Activated CD4-positive, alpha-beta T cell treated with anti-CD3 and anti-CD28 coated beads, Interleukin-10, Interleukin-2, amounts not matched to agents 100 ng/mL and 50 ng/mL, durations not matched to agents 16 hours and 8 hours (primary cell): Measurements from ENCODE around the gene KATNAL2.
"Not testable (repeated sequence)": the region's sequence is repeated elsewhere in the genome, so short reads cannot be mapped to it uniquely, and the experiment has no call there.

ENCODE experiments used
- DNase-seq: peaks from one replicate; pipeline ENCODE4 v3.0.0-alpha.2; 2020

KATNAL2 gene

DNA sequence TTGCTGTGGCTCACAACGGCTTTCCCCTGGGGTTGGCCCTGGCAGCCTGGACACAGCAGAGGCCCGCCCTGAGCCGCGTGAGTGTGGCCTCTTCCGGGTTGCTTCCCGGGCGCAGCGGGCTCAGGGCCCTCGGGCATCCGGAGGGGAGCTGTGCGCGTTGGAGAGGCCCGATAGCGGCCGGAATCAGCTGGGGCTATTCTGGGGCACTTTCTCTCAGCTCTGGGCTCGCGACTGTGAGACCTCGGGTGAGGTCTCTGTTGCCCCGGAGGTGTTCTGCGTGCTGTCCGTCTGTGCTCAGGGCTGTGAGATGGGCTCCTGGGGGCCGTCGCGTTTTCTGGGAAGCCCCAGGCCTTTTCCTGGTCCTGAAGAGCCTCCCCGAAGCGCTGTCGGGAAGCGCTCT is 117.2 kb downstream of the KATNAL2 start:
- not testable (repeated sequence) for DNase-seq

GRCh38 chr18:47035156-47035671 is 117.8 kb downstream of the KATNAL2 start, which contains the start of gene ELOA2:
TSS of gene ELOA2 (minus strand) at chr18:47035621. CDS start at chr18:47035264, 357 bp downstream.
- no peak for DNase-seq

DNA sequence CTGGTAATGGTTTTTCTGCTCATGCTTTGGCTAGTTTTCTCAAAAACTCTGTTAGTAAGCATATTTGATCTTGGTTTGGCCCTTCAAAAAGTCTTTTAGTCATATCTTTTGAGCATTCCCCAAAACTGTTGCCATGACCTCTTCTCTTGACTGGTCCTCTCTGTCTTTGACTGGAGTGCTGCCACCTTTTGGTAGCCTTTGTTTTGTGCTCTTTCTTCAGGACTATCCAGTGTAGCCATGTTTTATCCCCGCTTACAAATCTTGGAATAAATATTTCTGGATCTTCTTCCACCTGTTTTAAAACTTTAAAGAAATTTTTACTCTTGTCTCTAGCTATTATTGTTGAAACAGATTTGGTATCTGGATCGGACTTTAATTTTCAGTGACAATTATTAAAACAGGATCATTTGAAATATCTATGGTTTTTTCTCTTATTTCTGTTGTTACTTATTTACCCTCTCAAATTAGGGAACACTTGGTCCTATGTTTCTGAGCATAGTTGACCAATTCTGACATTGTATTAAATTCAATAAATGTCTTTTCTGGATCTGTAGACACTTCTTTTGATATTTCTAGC is 119.0 kb downstream of the KATNAL2 start:
- DNase-seq: no peak

- no peak for DNase-seq
These were observed 119.7 kb downstream of the KATNAL2 start for GRCh38 chr18:47036927-47037578.

GRCh38 chr18:47040982-47041381 is 123.6 kb downstream of the KATNAL2 start:
- DNase-seq: no peak

DNA sequence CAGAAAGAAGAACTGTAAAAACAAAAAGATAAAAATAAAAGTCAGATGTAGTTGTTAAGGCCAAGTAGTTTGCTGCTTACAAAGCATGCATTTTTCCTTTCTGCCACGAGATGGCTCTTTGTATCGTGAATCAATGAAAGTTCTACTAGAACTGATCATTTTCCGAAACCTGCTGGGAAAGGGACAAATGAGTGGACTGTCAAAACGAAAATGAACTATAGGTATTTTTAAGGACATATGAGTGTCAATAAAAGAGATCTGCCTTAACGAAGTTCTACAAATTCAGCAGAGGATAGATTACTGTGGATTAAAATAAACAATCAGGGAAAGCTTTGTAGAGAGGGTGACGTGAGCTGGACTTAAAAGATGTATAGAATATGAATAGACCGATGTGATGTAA is 133.1 kb downstream of the KATNAL2 start:
- peak; percentile 44 for DNase-seq

DNA sequence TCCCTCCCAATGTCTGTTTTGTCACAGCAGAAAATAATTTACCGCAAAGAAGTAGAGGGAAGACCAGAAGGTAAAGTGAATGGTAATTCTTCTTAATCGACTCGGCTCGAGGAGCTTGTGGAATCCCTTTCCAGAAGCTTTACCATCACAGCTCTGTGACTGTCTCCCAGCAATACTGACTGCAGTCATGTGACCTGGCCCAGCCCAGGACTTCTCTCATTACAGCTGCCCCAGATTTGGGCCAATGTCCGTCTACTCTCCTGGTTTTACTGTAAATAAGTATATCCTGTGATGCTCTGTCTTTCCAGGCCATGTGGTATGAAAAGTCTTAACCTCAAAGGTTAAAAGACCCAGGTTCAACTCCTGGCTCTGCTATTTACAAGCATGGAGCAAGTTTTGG is 137.0 kb downstream of the KATNAL2 start:
- DNase-seq: no peak

GRCh38 chr18:47062471-47062870 is 145.1 kb downstream of the KATNAL2 start:
- DNase-seq: no peak

- DNase-seq: no peak
These were observed 145.7 kb downstream of the KATNAL2 start for GRCh38 chr18:47063096-47063495.

GRCh38 chr18:47067648-47068047 is 150.2 kb downstream of the KATNAL2 start:
- no peak for DNase-seq

- DNase-seq: no peak
These were observed 157.9 kb downstream of the KATNAL2 start for GRCh38 chr18:47075098-47075883.

DNA sequence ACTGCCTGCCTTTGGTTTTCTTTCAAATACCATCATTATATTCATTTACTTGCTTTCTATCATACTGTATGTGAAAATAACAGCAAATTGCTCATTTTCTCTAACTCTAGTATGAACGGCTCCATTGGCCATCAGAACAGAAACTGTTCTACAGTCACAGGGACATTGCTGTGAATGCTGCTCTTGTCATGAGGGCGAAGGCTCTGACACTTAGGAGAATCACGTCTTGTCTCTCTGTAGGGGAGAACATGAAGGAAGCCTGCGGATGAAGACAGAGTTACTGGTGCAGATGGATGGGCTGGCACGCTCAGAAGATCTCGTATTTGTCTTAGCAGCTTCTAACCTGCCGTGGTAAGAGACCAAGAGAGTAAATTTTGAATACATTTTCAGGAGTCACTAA is 159.7 kb downstream of the KATNAL2 start:
- DNase-seq: no peak

DNA sequence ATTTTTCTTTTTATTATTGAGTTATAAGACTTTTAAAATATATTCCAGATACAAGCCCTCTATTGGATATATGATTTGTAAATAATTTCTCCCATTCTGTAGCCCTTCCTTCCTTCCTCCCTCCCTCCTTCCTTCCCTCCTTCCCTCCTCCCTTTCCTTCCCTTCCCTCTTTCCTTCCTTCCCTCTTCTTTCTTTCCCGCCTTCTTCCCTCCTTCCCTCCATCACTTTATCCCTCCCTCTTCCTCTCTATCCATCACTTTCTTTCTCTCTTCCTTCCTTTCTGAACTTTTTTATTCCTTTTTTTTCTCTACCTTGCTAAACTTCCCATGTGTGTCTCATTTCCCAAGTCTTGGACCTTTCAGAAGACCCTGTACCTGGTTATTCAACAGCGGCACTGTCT is 163.5 kb downstream of the KATNAL2 start:
- DNase-seq: no peak

DNA sequence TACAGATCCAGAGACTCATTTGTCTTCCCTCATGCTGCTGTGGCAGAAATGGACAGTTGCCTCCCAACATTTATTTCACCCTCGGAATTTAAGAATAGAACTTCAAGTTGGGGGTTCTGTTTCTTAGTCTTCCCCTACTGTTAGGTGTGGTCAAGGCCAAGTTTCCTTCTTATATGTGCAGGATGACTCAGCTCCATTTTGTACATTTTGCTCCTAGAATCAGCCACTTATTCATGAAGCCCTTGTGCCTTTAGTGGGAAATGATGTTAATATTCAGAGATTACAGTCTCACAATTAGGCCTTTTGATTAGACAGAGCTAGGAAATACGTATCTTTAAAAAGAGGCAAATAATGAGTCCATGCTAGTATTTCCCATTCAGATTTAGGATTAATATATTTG is 164.2 kb downstream of the KATNAL2 start:
- DNase-seq: no peak

DNA sequence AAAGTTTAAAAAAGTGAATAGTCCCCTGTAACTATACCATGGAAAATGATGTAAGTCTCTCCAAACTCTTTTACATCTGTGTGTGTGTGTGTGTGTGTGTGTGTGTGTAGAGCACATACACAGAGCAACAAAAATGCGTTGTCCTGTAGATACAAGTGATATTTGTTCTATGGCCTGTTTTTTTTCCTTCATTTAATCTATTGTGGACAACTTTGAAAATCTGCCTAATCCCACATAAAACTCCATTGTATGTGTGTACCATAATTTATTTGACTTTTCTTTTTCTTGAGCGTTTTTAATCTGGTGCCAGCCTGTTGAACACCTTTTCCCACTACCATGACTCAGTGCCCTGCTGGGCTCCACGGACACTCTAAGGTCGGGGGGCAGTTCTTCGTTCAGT is 170.3 kb downstream of the KATNAL2 start:
- no peak for DNase-seq

- no peak for DNase-seq
These were observed 178.4 kb downstream of the KATNAL2 start for GRCh38 chr18:47095810-47096209.

GRCh38 chr18:47100212-47100831 is 182.9 kb downstream of the KATNAL2 start:
- peak; percentile 63 for DNase-seq

DNA sequence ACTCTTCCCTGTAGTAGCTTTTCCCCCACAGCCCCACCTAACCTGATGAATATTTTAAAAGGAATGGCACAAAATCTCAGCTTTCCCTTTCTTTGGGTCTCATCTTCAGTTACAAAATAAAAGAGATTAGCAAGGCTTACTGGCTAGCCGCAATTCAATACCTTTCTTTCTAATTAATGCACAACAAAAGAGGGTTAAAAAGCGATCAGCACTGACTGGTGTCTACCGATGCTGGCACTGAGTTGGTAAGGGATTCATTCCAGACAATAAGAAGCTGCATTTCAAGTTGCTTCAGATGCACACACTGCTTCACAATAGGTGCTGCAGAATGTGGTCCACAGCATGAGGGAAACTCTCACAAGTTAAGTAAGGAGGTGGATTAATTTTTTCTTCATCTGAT is 191.0 kb downstream of the KATNAL2 start:
- no peak for DNase-seq

DNA sequence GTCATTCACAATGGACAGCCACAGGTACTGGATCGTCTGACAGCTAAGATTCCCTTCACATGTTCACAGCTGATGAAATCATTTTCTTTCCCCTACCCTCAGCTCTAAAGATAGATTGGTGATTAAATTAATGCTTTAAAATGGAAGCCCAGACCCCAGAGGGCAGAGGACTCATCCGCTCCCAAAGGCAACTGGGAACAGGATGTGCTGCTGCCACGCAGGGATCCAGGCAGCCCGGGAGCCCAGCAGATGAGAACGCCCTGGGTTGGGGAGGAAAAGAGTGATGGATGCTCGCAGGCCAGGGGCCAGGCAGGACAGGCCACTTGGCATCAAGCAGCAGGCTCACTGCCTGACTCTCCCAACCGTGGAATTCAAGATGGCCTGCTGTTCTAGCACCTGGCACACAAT is 191.6 kb downstream of the KATNAL2 start:
- DNase-seq: no peak

GRCh38 chr18:47109720-47110119 is 192.3 kb downstream of the KATNAL2 start:
- no peak for DNase-seq

- DNase-seq: no peak
These were observed 193.3 kb downstream of the KATNAL2 start for GRCh38 chr18:47110492-47111274.

GRCh38 chr18:47113796-47114540 is 196.6 kb downstream of the KATNAL2 start:
- DNase-seq: no peak
